GM18870 (cell line): ENCODE data around the gene CTTNBP2.
"Not testable (repeated sequence)": the region's sequence is repeated elsewhere in the genome, so short reads cannot be mapped to it uniquely, and the experiment has no call there.

Experiments used
- ATAC-seq: cut with Tn5 transposase; IDR thresholded peaks from one replicate; pipeline ENCODE4 v1.9.1; 2021; ENCODE audit warnings: moderate library complexity; ENCODE audit not compliant: unreplicated experiment

CTTNBP2 gene

DNA sequence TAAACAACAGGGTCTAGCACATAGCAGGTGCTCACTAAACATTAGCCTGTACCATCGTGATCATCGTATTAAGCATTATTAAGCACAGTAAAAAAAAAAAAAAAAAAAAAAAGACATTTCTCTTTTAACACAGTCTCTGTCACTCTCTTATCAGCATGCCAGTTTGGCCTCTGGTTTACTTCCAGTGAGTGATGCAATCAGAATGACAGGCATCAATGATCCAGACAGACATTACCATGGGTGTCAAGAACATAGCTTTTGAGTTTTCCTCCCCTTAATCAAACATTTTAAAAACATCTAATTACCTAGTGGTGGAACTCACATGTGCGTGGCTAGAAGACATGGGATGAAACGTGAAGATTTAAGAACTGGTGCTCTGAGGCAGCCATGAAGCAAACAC, 115.8 kb downstream of the CTTNBP2 start:
- no peak for ATAC-seq

DNA sequence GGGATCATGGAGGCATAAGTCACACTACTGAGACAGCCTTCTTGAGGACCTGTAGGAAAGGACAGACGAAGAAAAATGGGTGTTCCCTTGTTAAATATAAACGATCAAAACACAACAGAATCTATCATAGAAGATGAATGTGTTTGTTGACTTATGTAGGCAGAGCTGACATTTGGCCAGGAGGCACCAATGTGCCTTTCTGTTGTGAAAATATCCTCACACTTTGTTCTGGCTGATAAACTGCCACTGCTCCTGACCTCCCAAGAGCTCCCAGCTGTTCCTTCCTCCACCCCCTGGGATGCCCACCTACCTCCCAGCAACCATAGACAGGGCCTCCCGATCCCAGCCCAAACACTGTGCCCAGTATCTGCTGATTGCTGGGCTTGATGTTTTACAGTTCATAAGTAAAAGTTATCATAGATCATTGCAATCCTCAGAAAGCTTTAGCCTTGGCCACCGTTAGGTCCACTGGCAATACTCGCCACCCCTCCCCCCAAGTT, 116.6 kb downstream of the CTTNBP2 start:
- no peak for ATAC-seq

DNA sequence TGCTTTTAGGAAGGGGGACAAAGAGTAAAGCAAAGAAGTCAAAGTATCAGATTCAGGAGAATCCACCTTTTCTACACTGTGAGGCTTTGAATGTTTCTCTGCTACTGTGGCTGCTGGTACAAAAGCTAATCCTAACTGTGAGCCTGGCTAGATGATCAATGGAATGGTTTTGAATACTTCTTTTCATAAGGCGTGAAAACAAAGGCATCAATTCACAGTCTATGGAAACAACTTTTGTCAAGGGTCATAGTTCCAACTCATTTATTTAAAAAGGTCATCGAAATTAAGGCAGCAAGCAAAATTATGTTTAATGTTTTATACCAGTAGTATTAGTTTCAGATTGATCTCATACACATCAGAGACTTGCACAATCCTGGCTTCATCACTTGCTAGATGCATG, 118.1 kb downstream of the CTTNBP2 start:
- no peak for ATAC-seq

DNA sequence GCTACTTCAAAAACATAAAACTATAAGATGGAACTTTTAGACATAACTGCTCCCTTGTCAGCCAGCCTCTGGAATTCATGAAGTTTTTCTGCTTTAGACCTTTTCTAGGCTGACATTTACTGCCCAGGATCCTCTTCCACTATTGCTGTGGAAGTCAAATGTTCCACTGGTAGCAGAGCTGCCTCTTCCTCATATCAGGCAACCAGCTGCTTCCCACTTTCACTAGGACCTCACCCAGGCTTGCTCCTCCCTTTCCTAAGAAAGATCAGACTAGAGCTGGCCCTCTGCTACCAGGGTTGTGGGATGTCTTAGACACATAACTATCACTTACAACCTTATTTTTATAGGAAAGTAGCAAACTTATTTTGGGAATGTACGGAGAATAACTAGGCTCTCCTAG, 121.5 kb downstream of the CTTNBP2 start:
- no peak for ATAC-seq

DNA sequence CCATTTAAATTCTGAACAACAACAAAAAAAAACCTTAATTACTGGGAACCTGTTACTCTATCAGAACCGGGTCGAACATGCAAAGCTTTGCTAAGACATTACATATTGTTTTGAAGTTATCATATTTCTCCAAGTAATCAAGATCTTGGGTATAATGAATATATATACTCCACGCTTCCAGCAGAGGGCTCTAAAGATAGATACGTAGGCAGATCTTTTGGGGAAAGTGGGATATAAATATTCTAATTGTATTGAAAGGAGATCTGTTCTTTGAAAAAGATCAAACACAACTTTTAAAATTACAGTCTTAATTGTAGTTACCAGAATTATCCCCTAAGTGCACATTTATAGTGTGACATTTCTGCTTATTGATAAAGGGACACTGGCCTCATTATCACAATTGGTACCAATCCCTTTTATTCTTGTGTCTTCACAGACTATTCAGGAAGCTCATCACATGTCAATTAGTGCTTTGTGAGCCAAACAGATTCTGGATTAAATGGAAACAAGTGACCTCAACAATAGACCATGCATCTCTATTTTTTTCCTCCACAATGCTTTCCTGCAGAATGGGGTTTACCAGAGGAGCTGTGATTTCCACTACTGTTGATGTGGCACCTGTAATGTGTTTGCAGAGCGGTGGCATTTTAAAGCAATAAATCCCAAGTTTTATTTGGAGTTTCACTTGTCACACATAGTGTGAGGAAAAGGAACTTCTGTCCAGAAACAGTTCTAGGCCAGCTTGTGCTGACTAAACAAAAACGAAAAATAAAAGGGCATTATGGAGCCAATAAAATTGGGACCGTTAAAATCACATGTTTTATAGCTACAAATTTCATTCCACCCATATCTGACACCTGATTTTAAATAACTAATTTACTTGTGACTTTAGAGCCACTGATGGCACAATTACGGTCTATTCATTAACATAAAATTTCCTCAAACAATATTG, 122.4 kb downstream of the CTTNBP2 start:
- no peak for ATAC-seq

DNA sequence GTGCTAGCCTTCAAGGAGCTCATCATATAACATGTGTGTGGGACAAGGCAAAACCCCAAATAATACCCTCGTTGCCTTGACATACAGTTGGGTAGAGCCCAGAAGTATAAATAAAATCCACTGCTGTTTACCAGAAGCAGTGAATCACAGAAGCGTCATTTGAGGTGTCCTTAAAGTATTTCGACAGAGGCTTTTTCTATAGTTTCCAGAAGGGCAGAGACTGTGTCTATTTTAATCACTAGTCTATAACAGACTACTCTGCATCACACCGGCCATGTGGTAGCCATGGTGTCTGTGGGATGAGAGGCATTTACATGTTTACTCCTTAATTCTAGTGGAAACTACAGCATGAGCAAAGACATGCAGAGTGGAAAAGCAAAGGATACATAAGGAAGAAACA, 131.3 kb downstream of the CTTNBP2 start:
- no peak for ATAC-seq

DNA sequence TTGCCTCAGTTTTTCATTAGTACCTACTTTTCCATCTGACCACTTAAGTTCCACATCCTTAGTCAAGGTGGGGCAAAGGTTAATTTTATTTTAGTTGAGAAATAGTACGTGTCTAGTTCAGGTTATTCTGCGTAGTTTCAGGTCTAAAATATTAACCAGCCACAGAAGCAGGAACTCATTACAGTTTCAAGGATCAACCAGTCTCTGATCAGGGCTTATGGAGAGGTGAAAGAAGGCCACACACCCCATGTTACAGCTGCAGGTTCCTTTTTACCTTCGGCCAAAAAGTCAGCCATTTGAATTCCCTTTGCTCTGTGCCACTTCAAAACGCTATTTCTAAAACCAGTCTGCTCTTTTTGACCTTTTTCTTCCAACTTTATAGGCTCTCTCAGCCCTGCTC, 134.2 kb downstream of the CTTNBP2 start:
- no peak for ATAC-seq

DNA sequence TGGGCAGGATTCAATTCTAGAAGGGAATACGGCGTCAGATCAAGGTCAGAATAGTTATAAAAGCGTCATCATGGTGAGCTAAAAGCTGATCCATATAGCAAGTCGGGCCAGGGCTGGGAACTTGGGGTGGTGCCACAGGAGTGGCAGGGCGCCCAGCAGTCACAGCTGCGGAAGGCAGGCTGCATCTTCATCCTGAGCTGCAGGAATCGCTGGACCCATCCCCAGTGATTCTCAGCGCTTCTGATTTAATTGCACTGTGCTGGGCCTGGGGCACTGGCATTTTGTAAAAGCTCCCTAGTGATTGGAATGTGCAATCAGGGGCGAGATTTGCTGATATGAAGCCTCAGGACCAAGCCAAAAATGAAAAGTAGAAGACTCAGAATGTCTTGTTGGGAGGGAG, 135.3 kb downstream of the CTTNBP2 start:
- no peak for ATAC-seq

DNA sequence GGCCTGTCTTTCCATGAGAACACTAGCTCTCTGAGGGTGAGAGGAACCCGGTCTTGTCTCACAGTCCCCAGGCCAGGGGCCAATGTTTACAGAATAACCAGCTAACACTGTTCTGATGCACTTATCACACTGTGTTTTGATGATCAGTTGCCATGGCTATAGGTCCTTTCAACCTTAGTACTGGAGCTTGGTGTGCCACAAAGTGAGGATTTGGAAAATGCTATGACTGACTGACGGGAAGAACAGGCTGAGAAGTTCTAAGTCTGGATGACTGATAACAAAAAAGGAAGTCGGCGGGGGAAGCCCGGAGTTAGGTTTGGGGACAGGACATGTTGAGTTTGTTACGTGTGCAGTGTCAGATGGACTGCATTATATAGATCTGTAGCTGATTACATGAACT, 141.8 kb downstream of the CTTNBP2 start:
- peak; percentile 95 for ATAC-seq

DNA sequence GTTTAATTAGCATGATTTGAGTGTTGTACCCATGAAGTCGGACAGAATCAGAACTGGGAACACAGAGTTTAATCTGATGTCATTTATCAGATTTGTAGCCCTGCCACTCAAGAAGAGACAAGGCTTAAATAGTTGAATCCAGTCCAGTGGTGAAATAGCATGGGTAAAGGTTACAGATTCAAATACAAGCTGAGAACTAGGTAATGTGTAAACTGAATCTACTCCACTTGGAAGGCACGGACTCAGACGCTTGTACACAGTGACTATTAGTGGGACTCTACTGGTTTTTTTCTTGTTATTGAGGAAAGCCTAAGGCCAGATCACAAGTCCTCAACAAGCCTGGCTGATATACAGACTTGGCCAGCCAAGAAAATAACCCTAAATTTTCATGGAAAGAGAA, 142.9 kb downstream of the CTTNBP2 start:
- no peak for ATAC-seq

DNA sequence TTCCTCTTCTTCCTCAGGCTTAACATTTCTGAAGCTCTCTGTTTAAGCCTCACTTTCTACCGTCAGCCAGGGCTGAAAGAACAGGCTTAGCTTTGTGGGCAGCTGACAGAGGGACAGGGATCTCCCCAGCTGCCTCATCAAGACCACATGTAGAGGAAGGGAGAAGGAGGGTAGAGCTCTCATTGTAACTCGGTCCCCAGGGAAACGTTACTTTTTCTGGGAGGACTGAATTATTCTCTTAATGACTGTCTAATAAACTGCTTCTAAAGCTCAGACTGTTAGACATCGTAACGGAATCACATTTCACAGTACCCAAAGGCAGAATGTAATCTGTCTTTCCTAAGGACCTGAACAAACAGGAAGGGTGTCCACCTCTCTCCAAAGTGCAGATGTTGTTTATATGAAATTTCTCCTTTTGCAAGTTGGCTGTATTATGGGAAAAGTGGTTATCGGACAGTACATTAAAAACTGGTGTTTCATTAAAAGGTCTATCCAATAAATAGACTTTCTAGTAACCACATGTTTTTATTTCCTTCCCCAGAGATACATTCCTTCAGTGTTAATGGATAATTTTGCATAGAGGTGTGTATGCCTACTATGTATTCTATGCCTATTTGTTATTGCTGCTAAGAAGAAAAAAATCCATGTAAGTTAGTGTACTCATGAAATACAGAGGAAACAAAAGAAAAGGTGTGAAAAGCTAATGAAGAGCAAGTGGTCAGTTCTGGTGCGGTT, 144.2 kb downstream of the CTTNBP2 start:
- no peak for ATAC-seq

DNA sequence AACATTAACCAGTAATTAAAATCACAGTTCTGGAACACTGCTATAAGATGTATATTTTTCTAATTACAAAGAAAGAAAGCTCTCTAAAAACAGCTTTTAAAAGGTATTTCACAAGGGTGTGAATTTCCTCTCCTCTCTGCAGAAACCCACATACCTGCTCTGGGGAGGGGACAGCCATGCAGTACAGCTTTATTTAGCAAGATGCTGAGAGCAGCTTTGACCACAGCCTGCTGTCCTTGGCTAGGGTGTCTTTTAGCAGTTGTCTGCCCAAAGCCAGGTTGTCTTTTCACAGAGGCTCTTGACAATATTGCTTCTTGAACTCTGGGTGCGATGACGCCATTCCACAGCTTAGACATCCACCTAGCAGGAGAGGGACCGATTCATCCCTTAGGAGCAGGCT, 148.3 kb downstream of the CTTNBP2 start:
- no peak for ATAC-seq

DNA sequence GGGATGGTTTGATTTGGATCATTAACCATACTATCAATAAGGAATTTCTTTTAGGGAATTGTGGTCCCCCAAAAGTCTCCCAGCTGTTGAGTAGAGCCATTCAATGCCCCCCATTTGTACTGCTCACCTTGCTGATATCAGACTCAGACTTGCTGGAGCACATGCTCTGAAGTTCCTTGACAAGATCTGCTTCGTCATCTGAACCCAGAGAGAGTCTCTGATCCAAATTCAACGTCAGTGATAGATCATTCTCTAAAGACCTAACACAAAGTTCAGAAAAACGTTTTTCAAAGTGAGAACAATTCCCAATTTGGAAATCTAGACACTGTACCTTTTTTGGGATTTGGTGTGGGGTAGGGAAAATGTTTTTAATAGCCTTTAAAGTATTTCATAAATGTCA, 153.9 kb downstream of the CTTNBP2 start:
- ATAC-seq: no peak

DNA sequence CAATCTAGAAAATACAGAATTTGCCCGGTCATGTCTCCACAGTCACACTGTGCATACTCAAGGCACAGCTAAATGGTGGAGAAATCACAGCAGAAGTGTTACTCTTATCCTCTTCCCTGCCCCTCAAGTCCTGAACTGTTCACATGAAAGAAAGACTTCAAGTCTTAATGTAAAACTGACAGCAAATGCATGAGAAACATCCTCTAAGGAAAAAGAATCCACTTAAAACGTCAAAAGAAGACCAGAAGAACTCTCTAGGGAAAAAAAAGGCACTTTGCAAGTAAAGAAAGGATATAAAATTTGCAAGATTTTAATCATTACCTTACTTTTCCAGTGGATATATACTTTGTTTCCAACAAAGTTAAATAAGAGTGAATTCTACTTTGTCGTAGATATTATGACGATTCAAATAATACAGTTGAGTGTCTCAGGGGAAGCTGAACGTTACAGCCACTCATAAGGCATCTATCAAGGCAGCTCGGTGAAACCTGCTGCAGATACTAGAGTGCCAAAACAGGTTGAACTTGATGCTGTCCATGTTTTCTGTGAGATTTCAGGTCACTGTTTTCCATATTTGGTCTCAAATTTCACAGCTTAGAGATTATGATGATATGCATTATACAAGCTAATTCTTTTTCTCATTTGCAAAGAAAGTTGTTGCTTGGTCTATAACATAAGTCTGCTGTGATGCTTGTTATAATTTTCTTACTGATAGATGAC, 155.0 kb downstream of the CTTNBP2 start:
- ATAC-seq: no peak

DNA sequence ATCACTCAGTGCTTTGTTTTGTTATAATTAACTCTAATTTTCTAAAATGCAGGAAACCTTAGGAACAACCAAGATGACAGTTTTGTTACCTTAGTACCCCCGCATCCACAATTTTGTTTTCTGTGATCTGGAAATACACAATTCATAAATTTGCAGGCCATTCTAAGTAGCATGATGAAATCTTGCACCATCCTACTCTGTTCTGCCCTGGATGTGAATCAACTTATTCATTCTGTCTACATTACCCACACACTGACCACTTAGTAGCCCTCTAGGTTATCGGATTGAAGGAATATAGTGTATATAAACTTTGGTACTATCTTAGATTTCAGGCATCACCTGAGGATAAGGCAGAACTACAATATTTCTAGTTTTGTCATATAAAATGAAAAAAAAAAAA, 155.9 kb downstream of the CTTNBP2 start:
- no peak for ATAC-seq

DNA sequence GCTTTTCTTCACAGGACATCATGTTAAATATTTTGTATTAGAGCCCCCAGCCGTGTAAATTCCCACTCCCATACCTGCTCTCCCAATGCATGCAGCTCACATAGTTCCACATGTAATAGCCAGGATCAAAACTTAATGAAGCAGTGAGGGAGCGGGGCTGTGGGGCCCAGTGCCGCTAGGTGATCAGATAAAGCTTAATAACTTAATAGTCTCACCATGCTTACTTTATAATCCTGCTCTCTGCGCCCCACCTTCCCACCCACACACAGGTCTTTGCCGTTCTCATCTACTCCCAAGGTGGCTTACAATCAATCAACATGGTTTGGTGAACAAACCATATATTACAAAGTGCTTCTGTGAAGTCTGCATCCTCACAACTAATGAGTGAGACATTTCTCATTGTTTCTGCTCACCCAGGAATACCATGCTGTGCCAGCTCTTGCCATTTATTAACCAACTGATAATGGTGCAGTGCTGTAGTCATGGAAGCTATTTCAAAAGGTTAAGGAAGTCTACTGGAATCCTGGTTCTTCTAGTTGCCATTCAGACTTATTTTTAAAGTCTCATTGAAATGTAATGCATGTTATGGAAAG, 156.4 kb downstream of the CTTNBP2 start:
- ATAC-seq: no peak

DNA sequence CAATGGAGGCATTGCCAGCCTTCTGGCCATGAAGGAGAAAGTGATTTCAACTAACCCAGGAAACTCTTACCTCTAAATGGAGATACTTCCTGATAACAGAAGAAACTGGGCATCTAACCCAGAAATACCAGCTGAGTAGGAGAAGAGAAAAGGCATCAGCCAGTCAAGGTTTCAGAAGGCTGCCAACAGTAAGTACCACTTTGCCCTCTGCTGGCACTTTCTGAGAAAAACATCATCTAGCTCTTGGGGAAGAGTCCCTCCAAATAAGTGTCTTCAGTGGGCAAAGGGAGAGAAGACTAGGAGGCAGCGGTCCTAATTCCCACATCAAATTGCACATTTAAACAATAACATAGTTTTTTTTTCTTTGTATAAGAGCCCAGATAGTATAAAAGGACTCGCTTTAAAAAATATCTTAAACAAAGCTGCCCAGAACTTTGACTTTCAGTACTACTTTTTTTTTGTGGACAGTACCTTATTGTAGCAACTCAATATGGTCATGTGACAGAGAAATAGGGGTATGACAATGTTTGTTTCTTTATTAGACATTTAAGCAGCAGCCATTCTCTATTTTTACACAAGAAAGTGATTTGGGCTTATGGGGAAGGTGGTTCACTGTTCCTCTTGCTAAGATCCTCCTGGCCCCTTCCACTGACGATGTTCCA, 157.3 kb downstream of the CTTNBP2 start:
- peak; percentile 78 for ATAC-seq

DNA sequence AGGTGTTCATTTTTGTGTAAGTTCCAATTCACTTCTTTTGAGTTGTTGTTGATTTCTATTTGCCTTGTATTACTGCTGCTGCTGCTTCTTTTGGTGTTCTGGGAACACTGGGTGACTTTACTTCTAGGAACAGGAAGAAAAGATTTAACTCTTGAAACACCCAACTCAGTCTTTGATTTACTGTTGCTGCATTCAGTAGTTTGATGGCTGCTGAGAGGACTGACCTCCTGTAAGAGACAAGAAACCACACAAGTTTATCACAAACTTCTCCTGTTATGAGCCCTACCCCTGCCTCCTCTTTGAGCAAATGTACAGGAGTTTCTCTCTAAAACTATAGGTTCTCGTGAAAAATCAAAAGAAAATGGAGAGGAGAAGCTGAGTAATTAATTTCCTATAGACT, 161.7 kb downstream of the CTTNBP2 start:
- ATAC-seq: no peak

DNA sequence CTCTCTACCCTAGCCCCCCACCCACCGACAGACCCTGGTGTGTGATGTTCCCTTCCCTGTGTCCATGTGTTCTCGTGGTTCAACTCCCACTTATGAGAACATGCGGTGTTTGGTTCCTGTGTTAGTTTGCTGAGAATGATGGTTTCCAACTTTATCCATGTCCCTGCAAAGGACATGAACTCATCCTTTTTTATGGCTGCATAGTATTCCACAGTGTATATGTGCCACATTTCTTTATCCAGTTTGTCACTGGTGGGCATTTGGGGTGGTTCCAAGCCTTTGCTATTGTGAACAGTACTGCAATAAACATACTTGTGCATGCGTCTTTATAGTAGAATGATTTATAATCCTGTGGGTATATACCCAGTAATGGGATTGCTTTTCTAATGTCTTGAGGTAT, 165.1 kb downstream of the CTTNBP2 start:
- ATAC-seq: not testable (repeated sequence)

DNA sequence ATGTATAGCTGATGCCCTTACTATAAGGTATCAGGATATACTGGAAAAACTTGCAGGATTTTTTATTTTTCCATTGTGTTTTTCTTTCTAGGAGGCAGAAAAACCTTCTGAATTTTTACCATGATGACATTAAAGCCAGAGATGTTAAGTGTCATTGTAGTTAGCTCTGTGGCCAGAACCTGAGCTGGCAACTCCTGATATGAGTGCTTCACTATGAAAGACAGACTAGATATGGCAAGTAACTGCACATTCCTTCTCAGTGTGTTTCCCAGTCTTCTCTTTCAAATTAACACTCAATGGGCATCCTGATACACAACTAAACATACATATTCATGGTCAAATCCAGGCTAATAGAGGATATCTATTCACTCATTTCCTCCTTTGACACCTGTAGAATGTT, 166.2 kb downstream of the CTTNBP2 start:
- ATAC-seq: no peak
